Adipocyte (in vitro differentiated cells): Measurements from ENCODE around the gene MYO18A.

Experiments used
- DNase-seq: peaks from one replicate; pipeline ENCODE4 v3.0.0-alpha.2; 2015; ENCODE audit warnings: low read depth
- H3K27me3 ChIP-seq: replicated peaks from 2 replicates; pipeline ENCODE4 v1.7.0; 2013; ENCODE audit warnings: mild to moderate bottlenecking, low read length, moderate library complexity; ENCODE audit not compliant: control insufficient read depth, insufficient read depth
- H3K36me3 ChIP-seq: 2 replicates; pipeline ENCODE4 v1.7.0; 2013; ENCODE audit warnings: low read length, mild to moderate bottlenecking, moderate library complexity; ENCODE audit not compliant: control insufficient read depth, insufficient read depth, severe bottlenecking
- H3K4me1 ChIP-seq: 2 replicates; pipeline ENCODE4 v1.7.0; 2013; ENCODE audit warnings: mild to moderate bottlenecking, low read length, moderate library complexity; ENCODE audit not compliant: control insufficient read depth, insufficient read depth
- H3K4me3 ChIP-seq: 2 replicates; pipeline ENCODE4 v1.7.0; 2013; ENCODE audit warnings: mild to moderate bottlenecking, low read length, moderate library complexity
- H3K9ac ChIP-seq: 2 replicates; pipeline ENCODE4 v1.7.0; 2013; ENCODE audit warnings: mild to moderate bottlenecking, low read length, moderate library complexity
- H3K9me3 ChIP-seq: 2 replicates; pipeline ENCODE4 v1.7.0; 2013; ENCODE audit warnings: mild to moderate bottlenecking, low read length, moderate library complexity; ENCODE audit not compliant: control insufficient read depth

The MYO18A gene

GRCh38 chr17:29145289-29146073, 34.7 kb downstream of the MYO18A start:
- peak; percentile 87 for DNase-seq
- H3K27me3 ChIP-seq = no peaks in the 10 kb centered on the region
- no peaks in the 10 kb centered on the region for H3K36me3 ChIP-seq
- no peaks in the 10 kb centered on the region for H3K9me3 ChIP-seq
- no peak overlapping the region for H3K9ac ChIP-seq
- H3K4me3 ChIP-seq = no peak overlapping the region
- H3K4me1 ChIP-seq = peaks cover 35% of the 10 kb centered on the region

- Histone ChIP-seq H3K4me3 (no peak overlapping the region), H3K4me1 (peaks cover 41% of the 10 kb centered on the region), H3K9ac (no peak overlapping the region), H3K27me3 (no peaks in the 10 kb centered on the region), H3K9me3 (no peaks in the 10 kb centered on the region), H3K36me3 (no peaks in the 10 kb centered on the region)
- peak; percentile 61 for DNase-seq
Measured at GRCh38 chr17:29143894-29144293, 36.3 kb downstream of the MYO18A start.

GRCh38 chr17:29141514-29141876, 38.7 kb downstream of the MYO18A start:
- DNase-seq = no peak
- Histone ChIP-seq H3K4me1 (peaks cover 48% of the 10 kb centered on the region), H3K9ac (no peak overlapping the region)

GRCh38 chr17:29140631-29141513, 39.3 kb downstream of the MYO18A start:
- Histone ChIP-seq H3K9ac (peak overlapping the region; percentile 62), H3K4me3 (peak overlapping the region; percentile 70), H3K4me1 (peaks cover 48% of the 10 kb centered on the region), H3K36me3 (no peaks in the 10 kb centered on the region), H3K9me3 (no peaks in the 10 kb centered on the region), H3K27me3 (no peaks in the 10 kb centered on the region)
- no peak for DNase-seq

More at GRCh38 chr17:29141514-29141876, 38.7 kb downstream of the MYO18A start:
- Histone ChIP-seq H3K4me3 (no peak overlapping the region), H3K9me3 (no peaks in the 10 kb centered on the region), H3K36me3 (no peaks in the 10 kb centered on the region), H3K27me3 (no peaks in the 10 kb centered on the region)

GRCh38 chr17:29140051-29140621, 40.1 kb downstream of the MYO18A start:
- Histone ChIP-seq H3K4me1 (peaks cover 41% of the 10 kb centered on the region), H3K27me3 (no peaks in the 10 kb centered on the region), H3K9ac (peak overlapping the region; percentile 62), H3K36me3 (no peaks in the 10 kb centered on the region), H3K4me3 (peak overlapping the region; percentile 70), H3K9me3 (no peaks in the 10 kb centered on the region)
- DNase-seq = peak; percentile 83

GRCh38 chr17:29138971-29139691, 41.1 kb downstream of the MYO18A start:
- peaks cover 40% of the 10 kb centered on the region for H3K4me1 ChIP-seq
- peak overlapping the region; percentile 70 for H3K4me3 ChIP-seq
- no peaks in the 10 kb centered on the region for H3K27me3 ChIP-seq
- peak overlapping the region; percentile 62 for H3K9ac ChIP-seq
- DNase-seq = no peak
- H3K9me3 ChIP-seq = no peaks in the 10 kb centered on the region
- H3K36me3 ChIP-seq = no peaks in the 10 kb centered on the region

- peaks cover 45% of the 10 kb centered on the region for H3K4me1 ChIP-seq
- no peak overlapping the region for H3K4me3 ChIP-seq
- no peaks in the 10 kb centered on the region for H3K27me3 ChIP-seq
- no peaks in the 10 kb centered on the region for H3K9me3 ChIP-seq
- H3K36me3 ChIP-seq = no peaks in the 10 kb centered on the region
- no peak for DNase-seq
- H3K9ac ChIP-seq = peak overlapping the region; percentile 31
Measured at GRCh38 chr17:29138184-29138955, 41.8 kb downstream of the MYO18A start.

GRCh38 chr17:29136998-29137730, 43.0 kb downstream of the MYO18A start:
- peaks cover 52% of the 10 kb centered on the region for H3K4me1 ChIP-seq
- H3K9ac ChIP-seq = no peak overlapping the region
- H3K27me3 ChIP-seq = no peaks in the 10 kb centered on the region
- DNase-seq = no peak
- no peaks in the 10 kb centered on the region for H3K36me3 ChIP-seq
- H3K4me3 ChIP-seq = no peak overlapping the region
- no peaks in the 10 kb centered on the region for H3K9me3 ChIP-seq

GRCh38 chr17:29135464-29135863, 44.7 kb downstream of the MYO18A start:
- Histone ChIP-seq H3K27me3 (no peaks in the 10 kb centered on the region), H3K4me3 (no peak overlapping the region), H3K4me1 (peaks cover 54% of the 10 kb centered on the region), H3K9ac (no peak overlapping the region), H3K36me3 (no peaks in the 10 kb centered on the region), H3K9me3 (no peaks in the 10 kb centered on the region)
- no peak for DNase-seq
